Central memory CD8-positive, alpha-beta T cell (primary cell): ENCODE results near the gene PLD5.
"Not testable (repeated sequence)": the region's sequence is repeated elsewhere in the genome, so short reads cannot be mapped to it uniquely, and the experiment has no call there.

Source experiments
- ATAC-seq: fragments of 150-1000 bp; cut with Tn5 transposase; replicated peaks from 2 replicates; pipeline ENCODE4 v1.10.0; 2022; ENCODE audit warnings: mild to moderate bottlenecking, moderate FRiP score, moderate number of reproducible peaks; ENCODE audit not compliant: poor library complexity, severe bottlenecking; ENCODE audit errors: extremely low read depth
- DNase-seq, 2 donors: peaks; one replicate each; pipeline ENCODE4 v3.0.0; 2021; ENCODE audit warnings: low spot score in 2 of 2
- H3K27ac Mint-ChIP-seq: one replicate; pipeline ENCODE4 v1.8.0; 2022; ENCODE audit warnings: low read depth, mild to moderate bottlenecking, moderate library complexity, mixed read lengths
- H3K27me3 Mint-ChIP-seq: one replicate; pipeline ENCODE4 v1.8.0; 2022; ENCODE audit warnings: mixed read lengths
- H3K36me3 Mint-ChIP-seq: one replicate; pipeline ENCODE4 v1.8.0; 2022; ENCODE audit warnings: mild to moderate bottlenecking, moderate library complexity, mixed read lengths; ENCODE audit not compliant: insufficient read depth
- H3K4me1 Mint-ChIP-seq: one replicate; pipeline ENCODE4 v1.8.0; 2022; ENCODE audit warnings: mixed read lengths
- H3K4me3 Mint-ChIP-seq: one replicate; pipeline ENCODE4 v1.8.0; 2022; ENCODE audit warnings: mild to moderate bottlenecking, moderate library complexity, mixed read lengths
- H3K9me3 Mint-ChIP-seq: one replicate; pipeline ENCODE4 v1.8.0; 2022; ENCODE audit warnings: mixed read lengths

Gene PLD5

GRCh38 chr1:242187816-242188215 lies 336.7 kb downstream of the PLD5 start:
- Mint-ChIP-seq H3K4me3 (no peak overlapping the region), H3K27ac (no peak overlapping the region), H3K4me1 (no peaks in the 10 kb centered on the region), H3K9me3 (no peaks in the 10 kb centered on the region), H3K36me3 (no peaks in the 10 kb centered on the region), H3K27me3 (no peaks in the 10 kb centered on the region)
- no peak for DNase-seq
- ATAC-seq, result no peak

- no peak overlapping the region for H3K4me3 Mint-ChIP-seq
- no peaks in the 10 kb centered on the region for H3K36me3 Mint-ChIP-seq
- no peak overlapping the region for H3K27ac Mint-ChIP-seq
- H3K27me3 Mint-ChIP-seq, result no peaks in the 10 kb centered on the region
- no peak for ATAC-seq
- no peaks in the 10 kb centered on the region for H3K4me1 Mint-ChIP-seq
- H3K9me3 Mint-ChIP-seq, result no peaks in the 10 kb centered on the region
- DNase-seq, result no peak
Measured at GRCh38 chr1:242187171-242187570, 337.3 kb downstream of the PLD5 start.

GRCh38 chr1:242185731-242186130 lies 338.8 kb downstream of the PLD5 start:
- no peaks in the 10 kb centered on the region for H3K27me3 Mint-ChIP-seq
- no peak for ATAC-seq
- H3K9me3 Mint-ChIP-seq, result no peaks in the 10 kb centered on the region
- no peaks in the 10 kb centered on the region for H3K36me3 Mint-ChIP-seq
- no peak overlapping the region for H3K27ac Mint-ChIP-seq
- DNase-seq, result no peak
- no peak overlapping the region for H3K4me3 Mint-ChIP-seq
- H3K4me1 Mint-ChIP-seq, result no peaks in the 10 kb centered on the region

GRCh38 chr1:242184955-242185354 lies 339.5 kb downstream of the PLD5 start:
- Mint-ChIP-seq H3K4me3 (no peak overlapping the region), H3K9me3 (no peaks in the 10 kb centered on the region), H3K36me3 (no peaks in the 10 kb centered on the region), H3K27ac (no peak overlapping the region), H3K27me3 (no peaks in the 10 kb centered on the region), H3K4me1 (no peaks in the 10 kb centered on the region)
- no peak for ATAC-seq
- DNase-seq, result no peak

DNA sequence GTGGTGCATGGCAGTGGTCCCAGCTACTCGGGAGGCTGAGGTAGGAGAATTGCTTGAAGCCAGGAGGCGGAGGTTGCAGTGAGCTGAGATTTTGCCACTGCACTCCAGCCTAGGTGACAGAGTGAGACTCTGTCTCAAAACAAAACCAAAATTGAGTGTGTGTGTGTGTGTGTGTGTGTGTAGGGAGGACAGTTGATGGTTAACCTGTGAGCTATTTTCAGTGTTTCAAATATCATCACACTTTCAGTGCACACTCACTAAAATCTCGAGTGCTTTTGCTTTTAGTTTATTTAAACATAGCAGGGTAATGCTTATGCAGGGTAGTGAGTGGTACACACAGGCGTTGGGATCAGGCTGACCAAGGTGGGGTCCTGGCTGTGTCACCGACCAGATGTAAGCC lies 344.7 kb downstream of the PLD5 start:
- not testable (repeated sequence) for H3K27me3 Mint-ChIP-seq, H3K9me3 Mint-ChIP-seq, H3K4me1 Mint-ChIP-seq, H3K4me3 Mint-ChIP-seq, ATAC-seq, H3K27ac Mint-ChIP-seq, H3K36me3 Mint-ChIP-seq, DNase-seq

- H3K4me1 Mint-ChIP-seq, result no peaks in the 10 kb centered on the region
- no peaks in the 10 kb centered on the region for H3K36me3 Mint-ChIP-seq
- no peak overlapping the region for H3K4me3 Mint-ChIP-seq
- ATAC-seq (no peak), DNase-seq (no peak)
- H3K27ac Mint-ChIP-seq, result no peak overlapping the region
- H3K9me3 Mint-ChIP-seq, result no peaks in the 10 kb centered on the region
- no peaks in the 10 kb centered on the region for H3K27me3 Mint-ChIP-seq
Measured at GRCh38 chr1:242178924-242179708, 345.4 kb downstream of the PLD5 start.

DNA sequence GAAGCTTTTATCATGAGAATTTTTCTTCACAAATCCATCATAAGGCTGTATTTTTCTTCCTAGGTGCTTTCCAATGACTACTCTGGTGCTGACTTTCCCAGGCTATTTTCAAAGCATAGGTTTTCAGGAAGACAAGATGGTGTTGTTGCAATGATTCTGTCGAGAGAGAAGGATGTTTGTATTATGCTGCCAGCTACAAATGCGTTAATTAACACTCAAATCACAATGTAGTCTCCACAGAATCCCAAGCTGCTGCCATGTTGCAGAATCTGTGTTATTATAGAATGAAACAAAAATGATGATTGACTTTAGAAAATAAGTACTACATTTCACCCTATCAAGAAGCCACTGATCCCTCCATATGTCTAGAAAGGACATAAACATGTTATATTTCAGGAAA lies 346.1 kb downstream of the PLD5 start:
- no peak overlapping the region for H3K4me3 Mint-ChIP-seq
- no peaks in the 10 kb centered on the region for H3K9me3 Mint-ChIP-seq
- no peaks in the 10 kb centered on the region for H3K4me1 Mint-ChIP-seq
- ATAC-seq (no peak), DNase-seq (no peak)
- H3K27ac Mint-ChIP-seq, result no peak overlapping the region
- H3K36me3 Mint-ChIP-seq, result no peaks in the 10 kb centered on the region
- no peaks in the 10 kb centered on the region for H3K27me3 Mint-ChIP-seq

- ATAC-seq, result no peak
- Mint-ChIP-seq H3K4me3 (no peak overlapping the region), H3K4me1 (no peaks in the 10 kb centered on the region), H3K36me3 (no peaks in the 10 kb centered on the region), H3K9me3 (no peaks in the 10 kb centered on the region), H3K27ac (no peak overlapping the region), H3K27me3 (peaks cover 13% of the 10 kb centered on the region)
- DNase-seq, result no peak
Measured at GRCh38 chr1:242162140-242162539, 362.4 kb downstream of the PLD5 start.

DNA sequence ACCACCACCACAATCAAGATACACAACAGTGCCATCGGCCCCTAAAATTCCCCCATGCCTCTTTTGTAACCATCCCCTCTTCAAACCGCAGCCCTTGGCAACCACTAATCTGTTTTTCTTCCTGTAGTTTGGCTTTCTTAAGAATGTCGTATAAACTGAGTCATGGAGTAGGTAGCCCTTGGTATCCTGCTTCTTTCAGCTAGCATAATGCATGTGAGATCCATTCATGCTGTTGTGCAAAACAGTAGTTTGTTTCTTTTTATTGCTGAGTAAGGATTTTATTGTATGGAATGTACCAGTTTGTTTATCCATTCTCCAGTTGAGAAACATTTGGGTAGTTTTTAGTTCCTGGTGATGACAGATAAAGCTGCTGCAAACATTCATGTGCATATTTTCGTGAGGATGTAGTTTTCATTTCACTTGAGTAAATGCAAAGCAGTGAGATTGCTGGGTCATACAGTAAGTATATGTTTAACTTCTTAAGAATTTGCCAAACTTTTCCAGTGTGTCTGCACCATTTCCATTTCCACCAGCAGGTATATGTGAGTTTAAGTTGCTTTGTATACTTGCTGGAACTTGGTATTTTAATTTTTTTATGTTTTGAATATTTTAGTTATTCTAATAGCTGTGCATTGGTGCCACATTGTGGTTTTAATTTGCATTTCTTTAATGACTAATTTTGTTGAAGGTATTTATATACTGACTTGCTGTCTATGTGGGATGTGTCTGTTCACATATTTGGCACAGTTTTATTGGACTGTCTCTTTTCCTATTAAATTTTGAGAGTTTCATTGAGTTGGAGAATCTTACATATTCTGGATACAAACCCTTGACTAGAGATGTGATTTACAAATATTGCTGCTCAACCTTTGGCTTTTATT lies 377.2 kb downstream of the PLD5 start:
- H3K4me1 Mint-ChIP-seq, result no peaks in the 10 kb centered on the region
- H3K27ac Mint-ChIP-seq, result no peak overlapping the region
- peaks cover 11% of the 10 kb centered on the region for H3K9me3 Mint-ChIP-seq
- DNase-seq, result no peak
- H3K27me3 Mint-ChIP-seq, result peaks cover 9% of the 10 kb centered on the region
- no peak overlapping the region for H3K4me3 Mint-ChIP-seq
- no peak for ATAC-seq
- H3K36me3 Mint-ChIP-seq, result no peaks in the 10 kb centered on the region

- Mint-ChIP-seq H3K36me3 (no peaks in the 10 kb centered on the region), H3K27ac (no peak overlapping the region), H3K4me3 (no peak overlapping the region), H3K27me3 (peaks cover 9% of the 10 kb centered on the region), H3K4me1 (no peaks in the 10 kb centered on the region), H3K9me3 (peaks cover 7% of the 10 kb centered on the region)
- no peak for DNase-seq
- no peak for ATAC-seq
Measured at GRCh38 chr1:242146652-242147051, 377.8 kb downstream of the PLD5 start.

- H3K27me3 Mint-ChIP-seq, result peaks cover 19% of the 10 kb centered on the region
- H3K9me3 Mint-ChIP-seq, result no peaks in the 10 kb centered on the region
- no peak overlapping the region for H3K4me3 Mint-ChIP-seq
- no peak for ATAC-seq
- no peaks in the 10 kb centered on the region for H3K4me1 Mint-ChIP-seq
- H3K36me3 Mint-ChIP-seq, result no peaks in the 10 kb centered on the region
- no peak overlapping the region for H3K27ac Mint-ChIP-seq
- DNase-seq, result no peak
Measured at GRCh38 chr1:242140836-242141235, 383.7 kb downstream of the PLD5 start.

GRCh38 chr1:242139986-242140385 lies 384.5 kb downstream of the PLD5 start:
- no peak for DNase-seq
- H3K4me3 Mint-ChIP-seq, result no peak overlapping the region
- H3K27ac Mint-ChIP-seq, result no peak overlapping the region
- H3K9me3 Mint-ChIP-seq, result no peaks in the 10 kb centered on the region
- H3K27me3 Mint-ChIP-seq, result peaks cover 19% of the 10 kb centered on the region
- H3K4me1 Mint-ChIP-seq, result no peaks in the 10 kb centered on the region
- ATAC-seq, result no peak
- no peaks in the 10 kb centered on the region for H3K36me3 Mint-ChIP-seq

DNA sequence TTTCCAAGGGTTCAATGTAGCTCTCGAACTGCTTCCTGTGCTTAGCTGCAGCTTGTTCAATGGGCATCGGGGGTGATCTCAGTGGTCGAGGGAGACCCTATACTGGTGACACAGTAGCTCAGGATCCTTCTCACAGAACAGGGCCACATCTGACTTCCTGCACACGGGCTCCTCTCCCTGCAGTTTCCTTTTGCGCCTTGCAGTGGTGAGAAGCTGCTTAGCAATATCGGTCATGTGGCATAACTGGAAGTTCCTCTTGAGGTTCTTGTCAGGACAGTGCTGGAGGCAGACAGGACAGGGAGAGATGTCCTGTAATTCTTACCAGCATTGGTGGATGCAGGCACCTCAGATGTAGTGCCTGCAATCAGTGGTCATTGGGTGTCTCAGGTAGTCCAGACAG lies 385.1 kb downstream of the PLD5 start:
- Mint-ChIP-seq H3K27ac (no peak overlapping the region), H3K27me3 (peaks cover 19% of the 10 kb centered on the region), H3K36me3 (no peaks in the 10 kb centered on the region), H3K4me3 (no peak overlapping the region), H3K9me3 (no peaks in the 10 kb centered on the region), H3K4me1 (no peaks in the 10 kb centered on the region)
- DNase-seq (no peak), ATAC-seq (no peak)
